Measurements from ENCODE around the gene SFRP5. TPM values are rescaled to one million over a fixed set of nuclear protein-coding genes. Genes with fewer than 3 reads are reported as not detected.

The SFRP5 gene
- total RNA-seq, 3 donors from 2014 or later, result 0.29 to 1.8 (median 0.33) TPM

DNA sequence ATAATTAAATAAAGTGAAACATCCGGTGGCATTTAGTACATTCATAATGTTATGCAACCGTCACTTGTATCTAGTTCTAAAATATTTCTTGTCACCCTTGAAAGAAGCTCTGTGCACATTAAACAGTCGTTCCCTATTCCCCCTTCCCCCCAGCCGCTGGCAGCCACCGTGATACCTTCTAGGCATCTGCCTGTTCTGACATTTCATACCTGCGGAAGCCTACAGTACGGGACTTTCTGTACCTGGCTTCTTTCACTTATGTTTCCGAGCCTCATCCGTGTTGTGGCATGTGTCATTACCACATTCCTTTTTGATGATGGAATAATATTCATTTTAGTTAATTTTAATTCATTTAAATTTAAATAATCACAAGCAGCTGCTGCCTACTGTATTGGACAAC is 13.9 kb upstream of the SFRP5 start:
- Histone ChIP-seq H3K27ac (no peak overlapping the region), H3K27me3 (no peaks in the 10 kb centered on the region), H3K4me1 (peaks cover 0 to 4% of the 10 kb centered on the region in 2 donors), H3K9me3 (no peaks in the 10 kb centered on the region), H3K4me3 (no peak overlapping the region), H3K36me3 (no peaks in the 10 kb centered on the region)
- DNase-seq (ENCODE audit: low spot score in 2 of 2), result peak in 1 of 2 donors; percentile 70
- TF ChIP-seq POLR2AphosphoS5 (IDR thresholded peaks at IDR 0.05), result no peak
- TF ChIP-seq CTCF (IDR thresholded peaks at IDR 0.05), result no peak
- no peak for TF ChIP-seq POLR2A (IDR thresholded peaks at IDR 0.05)
- intact Hi-C loops (cut with DNase I; ENCODE audit: low total_unique reads), result no loop called here

DNA sequence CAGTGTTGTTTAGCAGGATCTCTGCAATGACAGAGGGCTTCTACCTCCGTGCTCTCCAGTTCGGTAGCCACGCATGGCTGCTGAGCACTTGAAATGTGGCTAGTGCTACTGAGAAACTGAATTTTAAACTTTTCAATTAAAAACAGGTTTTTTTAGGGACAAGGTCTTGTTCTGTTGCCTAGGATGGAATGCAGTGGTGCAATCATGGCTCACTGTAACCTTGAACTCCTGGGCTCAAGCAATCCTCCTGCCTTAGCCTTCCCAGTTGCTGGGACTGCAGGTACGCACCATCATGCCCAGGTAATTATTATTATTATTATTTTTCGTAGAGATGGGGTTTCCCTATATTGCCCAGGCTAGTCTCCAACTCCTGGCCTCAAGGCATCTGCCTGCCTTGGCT is 13.4 kb upstream of the SFRP5 start:
- DNase-seq (ENCODE audit: low spot score in 2 of 2), result no peak
- Histone ChIP-seq H3K4me3 (no peak overlapping the region), H3K36me3 (no peaks in the 10 kb centered on the region), H3K4me1 (peaks cover 0 to 4% of the 10 kb centered on the region in 2 donors), H3K27ac (no peak overlapping the region), H3K27me3 (no peaks in the 10 kb centered on the region), H3K9me3 (no peaks in the 10 kb centered on the region)
- TF ChIP-seq POLR2A (IDR thresholded peaks at IDR 0.05), result no peak
- intact Hi-C loops (cut with DNase I; ENCODE audit: low total_unique reads), result no loop called here

DNA sequence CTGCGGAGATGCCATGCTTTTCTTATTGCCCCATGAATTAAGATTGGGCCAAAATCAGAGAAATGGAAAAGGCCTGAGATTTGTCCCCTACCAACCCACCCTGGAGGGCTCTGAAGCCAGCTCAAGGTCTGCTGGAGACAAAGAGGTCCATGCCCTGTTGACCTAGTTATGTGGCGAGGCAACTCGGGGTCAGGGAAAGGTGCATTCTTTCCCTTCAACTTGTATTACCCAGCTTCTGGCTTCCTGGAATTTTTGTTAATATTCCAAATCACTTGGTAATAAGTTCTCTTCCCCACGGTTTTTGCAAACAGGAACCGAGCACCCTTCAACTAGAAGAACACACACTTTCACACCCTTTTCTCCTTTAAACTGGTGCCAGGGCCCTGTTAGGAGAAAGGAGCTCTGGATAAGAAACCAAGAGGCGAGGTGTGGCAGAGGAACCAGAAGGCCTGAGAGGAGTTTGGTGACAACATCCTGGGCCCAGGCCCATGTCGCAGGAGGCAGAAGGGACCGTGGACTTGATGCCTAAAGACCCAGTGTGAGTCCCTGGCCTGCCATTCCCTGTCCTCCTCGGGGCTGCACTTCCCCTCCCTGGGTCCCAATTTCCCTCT is 12.5 kb upstream of the SFRP5 start:
- Histone ChIP-seq H3K9me3 (no peaks in the 10 kb centered on the region), H3K36me3 (no peaks in the 10 kb centered on the region), H3K27ac (no peak overlapping the region), H3K4me3 (no peak overlapping the region), H3K4me1 (peaks cover 0 to 4% of the 10 kb centered on the region in 2 donors), H3K27me3 (no peaks in the 10 kb centered on the region)
- TF ChIP-seq CTCF (IDR thresholded peaks at IDR 0.05) (no peak), POLR2AphosphoS5 (IDR thresholded peaks at IDR 0.05) (no peak), POLR2A (IDR thresholded peaks at IDR 0.05) (no peak)
- intact Hi-C loops (cut with DNase I; ENCODE audit: low total_unique reads), result no loop called here
- DNase-seq (ENCODE audit: low spot score in 2 of 2), result no peak

- no peaks in the 10 kb centered on the region for H3K36me3 ChIP-seq
- no peaks in the 10 kb centered on the region for H3K9me3 ChIP-seq
- intact Hi-C loops (cut with DNase I; ENCODE audit: low total_unique reads), result no loop called here
- no peak for DNase-seq (ENCODE audit: low spot score in 2 of 2)
- no peak overlapping the region for H3K4me3 ChIP-seq
- TF ChIP-seq POLR2A (IDR thresholded peaks at IDR 0.05), result no peak
- TF ChIP-seq CTCF (IDR thresholded peaks at IDR 0.05), result no peak
- TF ChIP-seq POLR2AphosphoS5 (IDR thresholded peaks at IDR 0.05), result no peak
- peaks cover 0 to 4% of the 10 kb centered on the region in 2 donors for H3K4me1 ChIP-seq
- no peak overlapping the region for H3K27ac ChIP-seq
- H3K27me3 ChIP-seq, result no peaks in the 10 kb centered on the region
Observed at GRCh38 chr10:97782455-97783228, 10.8 kb upstream of the SFRP5 start.

- Histone ChIP-seq H3K9me3 (no peaks in the 10 kb centered on the region), H3K4me3 (no peak overlapping the region), H3K27ac (peak overlapping the region in 1 of 2 donors; percentile 22), H3K4me1 (peaks cover 0 to 4% of the 10 kb centered on the region in 2 donors), H3K27me3 (no peaks in the 10 kb centered on the region), H3K36me3 (no peaks in the 10 kb centered on the region)
- no peak for DNase-seq (ENCODE audit: low spot score in 2 of 2)
- TF ChIP-seq POLR2A (IDR thresholded peaks at IDR 0.05) (no peak), POLR2AphosphoS5 (IDR thresholded peaks at IDR 0.05) (no peak), CTCF (IDR thresholded peaks at IDR 0.05) (no peak)
- intact Hi-C loops (cut with DNase I; ENCODE audit: low total_unique reads), result no loop called here
Observed at GRCh38 chr10:97781618-97782331, 10.0 kb upstream of the SFRP5 start.

Data from breast epithelium (tissue), 4 donors.